Activated CD8-positive, alpha-beta memory T cell treated with anti-CD3 and anti-CD28 coated beads, Interleukin-2, amount 10 ng/mL, durations not matched to agents 7 days and 5 days (primary cell): ENCODE results near the gene GRAPL. TPM values are rescaled to one million over a fixed set of nuclear protein-coding genes. Genes with fewer than 3 reads are reported as not detected.
"Not testable (repeated sequence)": the region's sequence is repeated elsewhere in the genome, so short reads cannot be mapped to it uniquely, and the experiment has no call there.

Experiments used
- ATAC-seq: fragments of 150-1000 bp; cut with Tn5 transposase; one replicate; pipeline ENCODE4 v1.10.0; 2021; ENCODE audit warnings: moderate library complexity
- CTCF ChIA-PET: fragments of 350-600 bp; sonication (Branson Sonifier 250); formaldehyde crosslinking; loops from one replicate; lab custom pipeline; 2021; ENCODE audit warnings: antibody characterized with exemption; lab: Charles Lee
- DNase-seq: peaks from one replicate; pipeline ENCODE4 v3.0.0-alpha.2; 2020
- H3K27ac Mint-ChIP-seq: one replicate; pipeline ENCODE4 v1.8.0; 2021; ENCODE audit warnings: mild to moderate bottlenecking, mixed read lengths
- H3K27me3 Mint-ChIP-seq: one replicate; pipeline ENCODE4 v1.8.0; 2021; ENCODE audit warnings: mixed read lengths
- H3K36me3 Mint-ChIP-seq: one replicate; pipeline ENCODE4 v1.8.0; 2021; ENCODE audit warnings: mild to moderate bottlenecking, mixed read lengths
- H3K4me1 Mint-ChIP-seq: one replicate; pipeline ENCODE4 v1.8.0; 2021; ENCODE audit warnings: mixed read lengths
- H3K4me3 Mint-ChIP-seq: one replicate; pipeline ENCODE4 v1.8.0; 2021; ENCODE audit warnings: mild to moderate bottlenecking, moderate library complexity, mixed read lengths
- H3K9me3 Mint-ChIP-seq: one replicate; pipeline ENCODE4 v1.8.0; 2022; ENCODE audit warnings: low read depth, mixed read lengths
- total RNA-seq, 2 experiments: library from RNA; stranded (reverse); gene quantifications; one replicate each; pipeline ENCODE4 v1.2.3, GENCODE V29; 2021

The GRAPL gene
- total RNA-seq, 2 experiments from 2014 or later, result 7.5 to 8.1 TPM

- H3K4me3 Mint-ChIP-seq, H3K27ac Mint-ChIP-seq, CTCF ChIA-PET, H3K36me3 Mint-ChIP-seq, DNase-seq, H3K9me3 Mint-ChIP-seq, H3K4me1 Mint-ChIP-seq, H3K27me3 Mint-ChIP-seq, ATAC-seq: not testable (repeated sequence)
These were observed 2.1 kb upstream of the GRAPL start for GRCh38 chr17:19125289-19125688.

- H3K36me3 Mint-ChIP-seq, H3K4me1 Mint-ChIP-seq, H3K9me3 Mint-ChIP-seq, DNase-seq, ATAC-seq, H3K27ac Mint-ChIP-seq, CTCF ChIA-PET, H3K4me3 Mint-ChIP-seq, H3K27me3 Mint-ChIP-seq: not testable (repeated sequence)
These were observed 2.1 kb downstream of the GRAPL start for GRCh38 chr17:19129500-19129899.

- CTCF ChIA-PET, H3K36me3 Mint-ChIP-seq, H3K4me3 Mint-ChIP-seq, H3K27ac Mint-ChIP-seq, H3K27me3 Mint-ChIP-seq, H3K4me1 Mint-ChIP-seq, ATAC-seq, H3K9me3 Mint-ChIP-seq, DNase-seq: not testable (repeated sequence)
These were observed 3.7 kb downstream of the GRAPL start for GRCh38 chr17:19131108-19131507.

- H3K27me3 Mint-ChIP-seq, H3K27ac Mint-ChIP-seq, ATAC-seq, H3K36me3 Mint-ChIP-seq, CTCF ChIA-PET, H3K4me1 Mint-ChIP-seq, DNase-seq, H3K4me3 Mint-ChIP-seq, H3K9me3 Mint-ChIP-seq: not testable (repeated sequence)
These were observed 4.4 kb downstream of the GRAPL start for GRCh38 chr17:19131772-19132171.

- DNase-seq, H3K4me3 Mint-ChIP-seq, H3K36me3 Mint-ChIP-seq, H3K9me3 Mint-ChIP-seq, H3K27ac Mint-ChIP-seq, ATAC-seq, H3K4me1 Mint-ChIP-seq, H3K27me3 Mint-ChIP-seq, CTCF ChIA-PET: not testable (repeated sequence)
These were observed 6.4 kb downstream of the GRAPL start for GRCh38 chr17:19133793-19134192.

GRCh38 chr17:19135391-19135790, 8.0 kb downstream of the GRAPL start:
- H3K27ac Mint-ChIP-seq, H3K27me3 Mint-ChIP-seq, H3K36me3 Mint-ChIP-seq, ATAC-seq, DNase-seq, H3K4me3 Mint-ChIP-seq, H3K4me1 Mint-ChIP-seq, H3K9me3 Mint-ChIP-seq, CTCF ChIA-PET: not testable (repeated sequence)

GRCh38 chr17:19136138-19136537, 8.7 kb downstream of the GRAPL start:
- H3K27ac Mint-ChIP-seq, H3K4me1 Mint-ChIP-seq, ATAC-seq, H3K4me3 Mint-ChIP-seq, H3K27me3 Mint-ChIP-seq, H3K9me3 Mint-ChIP-seq, CTCF ChIA-PET, H3K36me3 Mint-ChIP-seq, DNase-seq: not testable (repeated sequence)

- DNase-seq, H3K9me3 Mint-ChIP-seq, H3K4me1 Mint-ChIP-seq, H3K36me3 Mint-ChIP-seq, CTCF ChIA-PET, H3K27ac Mint-ChIP-seq, ATAC-seq, H3K27me3 Mint-ChIP-seq, H3K4me3 Mint-ChIP-seq: not testable (repeated sequence)
These were observed 9.2 kb downstream of the GRAPL start for GRCh38 chr17:19136605-19137004.

- H3K4me3 Mint-ChIP-seq, H3K9me3 Mint-ChIP-seq, DNase-seq, H3K4me1 Mint-ChIP-seq, H3K27ac Mint-ChIP-seq, H3K27me3 Mint-ChIP-seq, ATAC-seq, H3K36me3 Mint-ChIP-seq, CTCF ChIA-PET: not testable (repeated sequence)
These were observed 10.6 kb downstream of the GRAPL start for GRCh38 chr17:19137959-19138358.

- DNase-seq, H3K36me3 Mint-ChIP-seq, H3K27ac Mint-ChIP-seq, CTCF ChIA-PET, H3K4me1 Mint-ChIP-seq, H3K4me3 Mint-ChIP-seq, H3K9me3 Mint-ChIP-seq, H3K27me3 Mint-ChIP-seq: not testable (repeated sequence)
- peak; percentile 88 for ATAC-seq
These were observed 14.2 kb downstream of the GRAPL start for GRCh38 chr17:19141366-19142155.

- DNase-seq, result peak; percentile 40
- H3K27me3 Mint-ChIP-seq, H3K36me3 Mint-ChIP-seq, H3K27ac Mint-ChIP-seq, CTCF ChIA-PET, H3K4me1 Mint-ChIP-seq, H3K9me3 Mint-ChIP-seq, H3K4me3 Mint-ChIP-seq: not testable (repeated sequence)
- ATAC-seq, result peak; percentile 70
These were observed 15.0 kb downstream of the GRAPL start for GRCh38 chr17:19142419-19142818.

- H3K9me3 Mint-ChIP-seq, DNase-seq, H3K27me3 Mint-ChIP-seq, H3K36me3 Mint-ChIP-seq, H3K27ac Mint-ChIP-seq, H3K4me3 Mint-ChIP-seq, CTCF ChIA-PET, ATAC-seq, H3K4me1 Mint-ChIP-seq: not testable (repeated sequence)
These were observed 15.8 kb downstream of the GRAPL start for GRCh38 chr17:19143097-19143777.

- H3K4me1 Mint-ChIP-seq, H3K4me3 Mint-ChIP-seq: not testable (repeated sequence)
These were observed 17.0 kb downstream of the GRAPL start for GRCh38 chr17:19144373-19144772.

GRCh38 chr17:19145471-19145870, 18.1 kb downstream of the GRAPL start:
- H3K9me3 Mint-ChIP-seq, result not testable (repeated sequence)

More at GRCh38 chr17:19144373-19144772, 17.0 kb downstream of the GRAPL start:
- H3K27ac Mint-ChIP-seq, ATAC-seq, DNase-seq, H3K36me3 Mint-ChIP-seq, CTCF ChIA-PET, H3K9me3 Mint-ChIP-seq, H3K27me3 Mint-ChIP-seq: not testable (repeated sequence)

More at GRCh38 chr17:19145471-19145870, 18.1 kb downstream of the GRAPL start:
- CTCF ChIA-PET, H3K27me3 Mint-ChIP-seq, H3K36me3 Mint-ChIP-seq, H3K4me3 Mint-ChIP-seq, H3K27ac Mint-ChIP-seq, DNase-seq, H3K4me1 Mint-ChIP-seq, ATAC-seq: not testable (repeated sequence)
